Ovary (tissue), 3 donors: ENCODE data around the gene PRKCH.

Source experiments
- CTCF ChIP-seq, 3 donors: fragments of 450-650 bp in 2 of 3; fragments of 200-600 bp in 1 of 3; IDR thresholded peaks; one replicate each; pipeline versions ENCODE4 v1.5.1 to v1.8.0; 2016 to 2022; ENCODE audit warnings: antibody characterized with exemption in 3 of 3, mild to moderate bottlenecking in 1 of 3
- EP300 ChIP-seq: sonication (generic); formaldehyde crosslinking; IDR thresholded peaks from one replicate; pipeline ENCODE4 v1.6.1; 2017; ENCODE audit warnings: antibody characterized with exemption
- donor health status: DM: no; HTN: no; CAD: no.

- TF ChIP-seq EP300, result no peak
- TF ChIP-seq CTCF (IDR thresholded peaks at IDR 0.05), result no peak
These were observed 130.6 kb downstream of the PRKCH start for GRCh38 chr14:61451891-61452400.
